Tibial nerve (tissue), 4 donors: Measurements from ENCODE around the gene SP140L. TPM values are rescaled to one million over a fixed set of nuclear protein-coding genes. Genes with fewer than 3 reads are reported as not detected.
"Not testable (repeated sequence)": the region's sequence is repeated elsewhere in the genome, so short reads cannot be mapped to it uniquely, and the experiment has no call there.

Experiments used
- DNase-seq, 2 donors: peaks; one replicate each; pipeline ENCODE4 v3.0.0-alpha.2; 2019; ENCODE audit warnings: low spot score in 2 of 2
- H3K27ac ChIP-seq, 4 donors: fragments of 200-600 bp; sonication (generic) in 3 of 4; one replicate each; pipeline ENCODE4 v1.5.1; 2017 to 2019; ENCODE audit warnings: mild to moderate bottlenecking in 1 of 4
- H3K27me3 ChIP-seq, 2 donors: fragments of 200-600 bp; sonication (generic) in 1 of 2; one replicate each; pipeline versions ENCODE4 v1.5.1 to v1.6.0; 2017 to 2019
- H3K36me3 ChIP-seq, 3 donors: fragments of 200-600 bp; sonication (generic); one replicate each; pipeline ENCODE4 v1.5.1; 2018 to 2019
- H3K4me1 ChIP-seq, 4 donors: fragments of 200-600 bp; sonication (generic) in 3 of 4; one replicate each; pipeline ENCODE4 v1.5.1; 2017 to 2019
- H3K4me3 ChIP-seq, 4 donors: fragments of 200-600 bp; sonication (generic) in 3 of 4; one replicate each; pipeline ENCODE4 v1.5.1; 2017 to 2019; ENCODE audit warnings: mild to moderate bottlenecking in 1 of 4, moderate library complexity in 1 of 4
- H3K9me3 ChIP-seq, 4 donors: fragments of 200-600 bp; sonication (generic) in 3 of 4; one replicate each; pipeline ENCODE4 v1.5.1; 2017 to 2019
- EP300 ChIP-seq, 2 donors: sonication (generic); formaldehyde crosslinking; IDR thresholded peaks; one replicate each; pipeline ENCODE4 v1.6.1; 2017; ENCODE audit warnings: antibody characterized with exemption in 2 of 2, mild to moderate bottlenecking in 1 of 2
- POLR2A ChIP-seq, 2 donors: fragments of 450-650 bp; IDR thresholded peaks; one replicate each; pipeline ENCODE4 v1.6.1; 2017; ENCODE audit warnings: antibody characterized with exemption in 2 of 2, mild to moderate bottlenecking in 2 of 2, moderate library complexity in 2 of 2
- WGBS, 2 donors: methylation state at CpG; one replicate each; pipeline ENCODE4 v1.1.5; 2018; 5-methylcytosine and 5-hydroxymethylcytosine counted together
- total RNA-seq, 4 donors: library from RNA; depleted of rRNA; stranded (reverse); fragments of >200 nt; gene quantifications; one replicate each; pipeline ENCODE4 v1.1.0, GENCODE V29; 2016
- TF ChIP-seq, protein P1 (sequence below), 5 experiments: fragments of 200-600 bp in 3 of 5; fragments of 450-650 bp in 2 of 5; sonication (generic) in 3 of 5; IDR thresholded peaks; one replicate each; pipeline ENCODE4 v1.5.1; 2016 to 2019; ENCODE audit warnings: antibody characterized with exemption in 5 of 5, mild to moderate bottlenecking in 3 of 5, moderate library complexity in 2 of 5

SP140L gene
- total RNA-seq, 4 donors from 2014 or later = 10.7 to 24.3 (median 12.9) TPM

DNA sequence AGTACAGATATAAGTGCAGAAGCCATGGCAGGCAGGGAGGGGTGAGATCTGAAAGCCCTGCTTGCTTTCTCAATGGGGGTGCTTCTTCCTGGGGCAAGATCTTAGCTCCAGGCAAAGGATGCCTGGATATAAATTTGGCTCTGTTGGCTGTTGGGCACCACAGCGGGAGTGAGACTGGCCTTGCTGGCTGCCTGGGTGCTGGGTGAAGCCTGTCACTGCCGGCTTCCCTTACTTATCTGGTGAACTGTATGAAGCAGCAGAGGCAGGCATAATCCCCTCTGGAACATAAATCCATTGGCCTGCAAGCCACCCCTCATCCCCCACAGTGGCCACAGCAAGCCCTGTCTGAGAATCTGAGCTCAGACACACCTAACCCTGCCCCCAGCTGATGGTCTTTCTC is 27.4 kb upstream of the SP140L start:
- WGBS, 2 donors = 100% methylated on average over 1 to 2 of the region's 2 CpGs
- Histone ChIP-seq H3K27me3 (no peaks in the 10 kb centered on the region), H3K27ac (no peak overlapping the region), H3K4me1 (no peaks in the 10 kb centered on the region), H3K36me3 (no peaks in the 10 kb centered on the region), H3K9me3 (peaks cover 0 to 49% (median 0%) of the 10 kb centered on the region in 4 donors), H3K4me3 (no peak overlapping the region)
- DNase-seq = no peak
- TF ChIP-seq, protein P1, sequence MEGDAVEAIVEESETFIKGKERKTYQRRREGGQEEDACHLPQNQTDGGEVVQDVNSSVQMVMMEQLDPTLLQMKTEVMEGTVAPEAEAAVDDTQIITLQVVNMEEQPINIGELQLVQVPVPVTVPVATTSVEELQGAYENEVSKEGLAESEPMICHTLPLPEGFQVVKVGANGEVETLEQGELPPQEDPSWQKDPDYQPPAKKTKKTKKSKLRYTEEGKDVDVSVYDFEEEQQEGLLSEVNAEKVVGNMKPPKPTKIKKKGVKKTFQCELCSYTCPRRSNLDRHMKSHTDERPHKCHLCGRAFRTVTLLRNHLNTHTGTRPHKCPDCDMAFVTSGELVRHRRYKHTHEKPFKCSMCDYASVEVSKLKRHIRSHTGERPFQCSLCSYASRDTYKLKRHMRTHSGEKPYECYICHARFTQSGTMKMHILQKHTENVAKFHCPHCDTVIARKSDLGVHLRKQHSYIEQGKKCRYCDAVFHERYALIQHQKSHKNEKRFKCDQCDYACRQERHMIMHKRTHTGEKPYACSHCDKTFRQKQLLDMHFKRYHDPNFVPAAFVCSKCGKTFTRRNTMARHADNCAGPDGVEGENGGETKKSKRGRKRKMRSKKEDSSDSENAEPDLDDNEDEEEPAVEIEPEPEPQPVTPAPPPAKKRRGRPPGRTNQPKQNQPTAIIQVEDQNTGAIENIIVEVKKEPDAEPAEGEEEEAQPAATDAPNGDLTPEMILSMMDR (IDR thresholded peaks at IDR 0.05) = no peak
- TF ChIP-seq EP300 (IDR thresholded peaks at IDR 0.05) (no peak), POLR2A (IDR thresholded peaks at IDR 0.05) (no peak)

DNA sequence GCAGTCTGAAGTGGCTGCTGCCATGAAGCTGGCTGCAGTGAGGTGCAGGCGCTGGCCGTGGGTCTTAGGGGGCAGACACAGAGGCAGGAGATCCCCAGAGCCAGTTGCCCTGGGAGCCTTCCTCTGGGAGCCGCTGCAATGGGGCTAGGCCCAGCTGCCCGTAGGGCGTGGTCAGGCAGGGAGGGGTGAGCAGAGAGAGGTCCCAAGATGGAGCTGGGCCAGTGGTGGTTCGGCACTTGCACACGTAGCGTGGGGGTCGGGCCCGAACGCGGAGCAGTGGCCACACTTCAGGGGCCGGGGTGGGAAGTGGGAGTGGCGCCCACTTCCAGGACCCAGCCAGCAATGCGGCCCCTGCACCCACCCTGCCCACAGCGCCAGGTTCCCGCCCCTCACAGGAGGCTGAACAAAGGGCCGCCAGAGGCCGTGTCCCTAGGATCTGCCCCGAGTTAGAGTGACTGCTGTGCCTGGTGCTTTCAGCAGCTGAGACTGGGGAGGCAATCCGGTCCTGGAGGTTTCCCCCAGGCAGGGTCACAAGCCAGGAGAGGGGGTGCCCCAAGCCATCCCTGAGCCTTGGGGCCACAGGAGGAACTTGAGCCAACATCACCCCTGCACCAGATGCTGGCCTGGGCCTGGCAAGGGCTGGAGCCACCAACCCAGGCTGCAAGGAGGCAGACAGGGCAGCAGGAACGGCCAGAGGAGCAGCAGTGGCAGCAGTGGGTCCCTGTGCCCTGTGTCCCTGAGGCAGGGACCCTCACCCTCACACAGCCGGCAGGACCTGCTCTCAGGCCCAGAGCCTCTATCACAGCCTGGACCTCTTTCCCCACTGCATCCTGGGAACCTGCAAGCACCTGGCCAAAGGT is 21.3 kb upstream of the SP140L start:
- Histone ChIP-seq H3K9me3 (peaks cover 0 to 59% (median 0%) of the 10 kb centered on the region in 4 donors), H3K36me3 (no peaks in the 10 kb centered on the region), H3K27me3 (no peaks in the 10 kb centered on the region), H3K27ac (no peak overlapping the region), H3K4me1 (no peaks in the 10 kb centered on the region), H3K4me3 (no peak overlapping the region)
- 91 to 96% methylated on average over 13 to 17 of the region's 23 CpGs for WGBS, 2 donors
- DNase-seq = no peak
- TF ChIP-seq EP300 (IDR thresholded peaks at IDR 0.05) = no peak
- no peak for TF ChIP-seq POLR2A (IDR thresholded peaks at IDR 0.05)
- TF ChIP-seq, protein P1 (IDR thresholded peaks at IDR 0.05) = no peak

DNA sequence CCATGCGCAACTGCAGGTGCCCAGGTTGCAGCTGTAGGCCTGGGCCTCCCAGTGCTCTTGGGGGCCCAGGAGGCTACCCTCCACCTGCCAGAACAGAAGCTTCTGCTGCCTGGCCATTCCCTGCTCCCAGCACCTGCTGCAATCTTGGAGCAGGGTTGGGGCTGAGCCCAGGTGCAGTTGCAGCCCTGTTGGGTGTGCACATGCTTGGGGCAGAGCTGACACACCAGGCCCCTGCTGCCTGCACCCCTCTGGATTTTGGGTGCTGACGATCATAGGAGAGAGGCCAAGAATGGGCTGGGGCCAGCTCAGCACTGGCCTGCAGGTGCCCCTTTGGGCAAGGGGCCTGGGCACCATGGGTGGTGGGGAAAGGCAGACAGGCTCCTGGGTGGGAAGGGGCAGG is 20.5 kb upstream of the SP140L start:
- no peaks in the 10 kb centered on the region for H3K27me3 ChIP-seq
- no peak overlapping the region for H3K27ac ChIP-seq
- no peak overlapping the region for H3K4me3 ChIP-seq
- peaks cover 0 to 51% (median 0%) of the 10 kb centered on the region in 4 donors for H3K9me3 ChIP-seq
- 58 to 70% methylated on average over 2 of the region's 2 CpGs for whole genome bisulfite sequencing, 2 donors
- no peaks in the 10 kb centered on the region for H3K4me1 ChIP-seq
- no peak for TF ChIP-seq EP300 (IDR thresholded peaks at IDR 0.05)
- TF ChIP-seq POLR2A (IDR thresholded peaks at IDR 0.05) = no peak
- TF ChIP-seq, protein P1 (IDR thresholded peaks at IDR 0.05) = no peak
- H3K36me3 ChIP-seq = no peaks in the 10 kb centered on the region
- no peak for DNase-seq

DNA sequence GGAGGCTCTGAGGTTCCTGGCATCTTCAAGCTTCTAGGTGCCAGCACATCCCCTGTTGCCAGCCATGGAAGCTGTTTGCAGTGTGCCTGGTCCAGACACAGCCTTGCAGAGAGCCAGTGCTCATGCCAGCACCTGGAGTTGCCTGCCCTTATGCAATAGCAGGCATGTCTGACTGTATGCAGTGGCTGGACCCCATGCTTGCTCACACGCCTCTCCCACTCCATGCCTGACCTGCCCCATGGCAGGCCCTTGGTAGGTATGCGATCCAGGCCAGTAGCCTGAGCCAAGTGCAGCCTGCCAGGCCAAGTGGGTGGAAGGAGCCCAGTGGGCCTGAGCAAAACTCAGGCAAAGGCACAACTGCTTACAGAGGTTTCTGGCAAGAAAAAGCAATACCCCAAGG is 19.5 kb upstream of the SP140L start:
- no peak overlapping the region for H3K27ac ChIP-seq
- 100% methylated on average over 2 of the region's 2 CpGs; no CpG with 5 or more reads in 1 of the 2 donors for WGBS, 2 donors
- TF ChIP-seq, protein P1 (IDR thresholded peaks at IDR 0.05) = no peak
- TF ChIP-seq POLR2A (IDR thresholded peaks at IDR 0.05) = no peak
- TF ChIP-seq EP300 (IDR thresholded peaks at IDR 0.05) = no peak
- H3K4me1 ChIP-seq = no peaks in the 10 kb centered on the region
- no peak overlapping the region for H3K4me3 ChIP-seq
- no peaks in the 10 kb centered on the region for H3K27me3 ChIP-seq
- H3K36me3 ChIP-seq = no peaks in the 10 kb centered on the region
- H3K9me3 ChIP-seq = peaks cover 0 to 40% (median 0%) of the 10 kb centered on the region in 4 donors
- DNase-seq = no peak

DNA sequence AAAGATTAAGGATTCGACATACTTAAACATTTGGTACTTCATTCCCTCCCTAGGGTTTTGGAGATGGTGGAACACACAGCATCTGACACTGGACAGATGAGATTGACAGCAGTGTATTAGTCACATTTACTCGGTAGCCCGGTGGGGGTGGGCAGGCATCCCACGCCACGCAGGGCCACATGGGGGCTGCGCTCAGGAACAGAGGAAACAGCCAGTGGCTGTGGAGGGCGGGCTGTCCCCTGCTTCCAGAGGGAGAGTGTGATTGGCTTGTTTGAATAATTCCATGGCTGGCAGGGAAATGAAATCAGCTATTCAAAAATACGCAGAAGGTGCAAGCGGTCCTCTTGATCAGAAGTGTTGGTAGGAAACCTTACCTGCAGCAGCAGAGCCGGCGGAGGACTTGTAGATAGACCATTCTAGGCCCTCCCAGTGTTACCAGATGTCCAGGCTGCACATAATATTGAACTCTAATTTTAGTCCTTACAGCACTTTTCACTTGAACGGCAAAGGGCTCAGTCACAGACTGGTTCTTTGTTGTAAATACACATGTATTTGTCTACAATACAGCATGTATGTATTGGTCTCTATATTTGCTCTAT is 18.5 kb upstream of the SP140L start:
- TF ChIP-seq POLR2A (IDR thresholded peaks at IDR 0.05) = no peak
- TF ChIP-seq, protein P1 (IDR thresholded peaks at IDR 0.05) = no peak
- no peak for DNase-seq
- H3K27me3 ChIP-seq = no peaks in the 10 kb centered on the region
- no peak overlapping the region for H3K4me3 ChIP-seq
- 80 to 83% methylated on average over 12 of the region's 12 CpGs for WGBS, 2 donors
- peaks cover 0 to 32% (median 0%) of the 10 kb centered on the region in 4 donors for H3K9me3 ChIP-seq
- no peaks in the 10 kb centered on the region for H3K36me3 ChIP-seq
- H3K4me1 ChIP-seq = no peaks in the 10 kb centered on the region
- H3K27ac ChIP-seq = no peak overlapping the region

DNA sequence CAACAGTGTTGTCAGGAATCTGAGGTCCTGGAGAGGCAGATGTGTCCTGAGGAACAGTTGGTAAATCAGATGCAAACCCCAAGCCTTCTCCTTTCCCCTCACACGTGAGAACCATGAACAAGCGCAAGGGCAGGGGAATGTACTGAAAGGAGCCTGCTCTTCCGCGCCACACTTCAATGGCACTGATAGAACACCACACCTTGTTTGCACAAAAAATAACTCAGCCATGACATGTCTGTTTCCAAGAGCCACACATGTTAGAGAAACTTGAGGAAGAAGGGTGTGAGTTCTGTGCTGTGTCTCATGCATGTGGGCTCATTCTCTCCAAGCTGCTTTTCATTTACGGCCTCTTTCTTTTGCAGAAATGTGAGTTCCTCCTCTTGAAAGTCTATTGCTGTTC is 16.2 kb upstream of the SP140L start:
- H3K4me1 ChIP-seq, H3K9me3 ChIP-seq, H3K36me3 ChIP-seq, H3K4me3 ChIP-seq, DNase-seq, H3K27me3 ChIP-seq, H3K27ac ChIP-seq: not testable (repeated sequence)
- WGBS, 2 donors = 100% methylated on average over 1 of the region's 5 CpGs

DNA sequence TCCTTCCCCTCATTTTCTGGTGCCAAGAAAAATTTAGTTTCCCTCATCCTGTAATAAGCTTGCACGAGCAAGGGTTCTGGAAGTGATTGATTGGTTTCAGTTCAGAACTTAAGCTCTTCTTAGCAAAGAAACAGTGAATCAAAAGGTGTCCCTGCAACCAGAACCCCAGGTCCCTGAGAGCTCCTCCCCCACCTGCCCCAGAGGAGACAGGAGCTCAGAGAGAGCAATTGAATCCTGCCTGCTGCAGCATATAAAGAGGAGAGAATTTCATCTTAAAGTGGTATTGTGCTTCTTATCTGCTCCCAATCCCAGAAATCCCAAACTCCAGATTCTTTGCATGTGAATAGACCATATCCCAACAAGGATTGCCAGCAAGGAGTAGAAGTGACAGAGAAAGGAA is 15.4 kb upstream of the SP140L start:
- not testable (repeated sequence) for H3K4me3 ChIP-seq, H3K27me3 ChIP-seq, H3K36me3 ChIP-seq, DNase-seq, H3K9me3 ChIP-seq, H3K27ac ChIP-seq, H3K4me1 ChIP-seq
- 56 to 84% methylated on average over 1 of the region's 1 CpG for WGBS, 2 donors
